ENCODE data around the gene RABEP2. TPM values are rescaled to one million over a fixed set of nuclear protein-coding genes. Genes with fewer than 3 reads are reported as not detected.

The RABEP2 gene
- polyA plus RNA-seq, 1 donor (not counting 4 experiments of a cell fraction or from before 2014, with no cell fraction given) = 8.7 TPM

DNA sequence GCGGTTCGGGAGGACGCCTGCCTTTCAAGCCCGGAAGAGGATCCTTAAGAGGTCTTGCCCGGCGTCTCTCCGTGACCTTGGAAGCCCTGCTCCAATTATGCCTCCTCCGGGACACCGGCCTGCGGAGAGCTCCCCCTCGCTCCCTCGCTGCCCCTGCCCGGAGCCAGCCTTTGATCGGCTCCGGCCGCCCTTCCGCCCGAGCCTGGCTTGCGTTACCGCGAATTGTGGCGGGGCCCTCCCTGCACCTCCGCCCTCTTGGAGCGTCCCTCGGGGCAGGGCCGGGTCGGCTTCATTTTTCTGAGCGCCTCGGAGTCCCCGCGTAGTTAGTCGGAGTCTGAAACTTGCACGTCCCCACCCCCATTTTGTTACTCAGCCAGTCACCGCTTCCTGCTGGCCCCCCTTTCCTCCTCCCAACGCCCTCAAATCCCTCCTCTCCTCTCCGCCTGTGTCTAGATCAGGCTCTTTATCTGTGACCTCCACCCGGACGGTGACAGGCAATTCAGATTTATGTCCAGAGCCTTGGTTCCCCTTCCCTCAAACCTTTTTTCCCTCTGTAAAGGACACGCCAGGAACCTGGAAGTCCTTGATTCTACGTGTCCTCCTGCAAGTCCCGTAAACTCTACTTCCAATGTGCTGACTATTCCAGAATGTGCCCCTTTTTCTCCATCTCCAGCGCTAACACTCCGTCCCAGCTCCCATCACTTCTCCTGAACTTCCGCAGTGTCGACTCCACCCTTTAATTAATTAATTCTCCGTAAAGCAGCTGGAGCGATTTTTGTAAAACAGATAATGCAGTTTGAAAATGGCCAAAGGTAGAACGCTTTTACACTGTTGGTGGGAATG is 569 bp upstream of the RABEP2 start:
- no peaks in the 10 kb centered on the region for H4K20me1 ChIP-seq (ENCODE audit: control insufficient read depth, extremely low read depth, insufficient read depth, low read length)
- H3K27me3 ChIP-seq (ENCODE audit: control insufficient read depth, extremely low read depth, insufficient read depth, low read length) = no peaks in the 10 kb centered on the region
- H3K9ac ChIP-seq (ENCODE audit: control insufficient read depth, extremely low read depth, insufficient read depth, low read length) = peak overlapping the region; percentile 93
- peak overlapping the region; percentile 84 for H3K27ac ChIP-seq (ENCODE audit: control insufficient read depth, insufficient read depth, low read length)
- H3K4me3 ChIP-seq (ENCODE audit: control insufficient read depth in 2 of 3, extremely low read depth in 1 of 3, insufficient read depth in 2 of 3, low read depth in 1 of 3, low read length in 3 of 3) = peak overlapping the region; percentile 75 to 90 (median 90)
- FAIRE-seq (no peak), DNase-seq (ENCODE audit: low read depth, low spot score) (peak; percentile 38)
- H3K4me1 ChIP-seq (ENCODE audit: control insufficient read depth, extremely low read depth, insufficient read depth, low read length) = peaks cover 8% of the 10 kb centered on the region
- dilution Hi-C loops (cut with MboI; ENCODE audit: extremely low pct_ligation_motif_present, low sequenced_read_pairs) = no loop called here
- no peaks in the 10 kb centered on the region for H3K9me1 ChIP-seq (ENCODE audit: control insufficient read depth, extremely low read depth, insufficient read depth, low read length)
- TF ChIP-seq, protein P1, sequence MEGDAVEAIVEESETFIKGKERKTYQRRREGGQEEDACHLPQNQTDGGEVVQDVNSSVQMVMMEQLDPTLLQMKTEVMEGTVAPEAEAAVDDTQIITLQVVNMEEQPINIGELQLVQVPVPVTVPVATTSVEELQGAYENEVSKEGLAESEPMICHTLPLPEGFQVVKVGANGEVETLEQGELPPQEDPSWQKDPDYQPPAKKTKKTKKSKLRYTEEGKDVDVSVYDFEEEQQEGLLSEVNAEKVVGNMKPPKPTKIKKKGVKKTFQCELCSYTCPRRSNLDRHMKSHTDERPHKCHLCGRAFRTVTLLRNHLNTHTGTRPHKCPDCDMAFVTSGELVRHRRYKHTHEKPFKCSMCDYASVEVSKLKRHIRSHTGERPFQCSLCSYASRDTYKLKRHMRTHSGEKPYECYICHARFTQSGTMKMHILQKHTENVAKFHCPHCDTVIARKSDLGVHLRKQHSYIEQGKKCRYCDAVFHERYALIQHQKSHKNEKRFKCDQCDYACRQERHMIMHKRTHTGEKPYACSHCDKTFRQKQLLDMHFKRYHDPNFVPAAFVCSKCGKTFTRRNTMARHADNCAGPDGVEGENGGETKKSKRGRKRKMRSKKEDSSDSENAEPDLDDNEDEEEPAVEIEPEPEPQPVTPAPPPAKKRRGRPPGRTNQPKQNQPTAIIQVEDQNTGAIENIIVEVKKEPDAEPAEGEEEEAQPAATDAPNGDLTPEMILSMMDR (optimal IDR thresholded peaks at IDR 0.05 in 1 of 3, IDR thresholded peaks at IDR 0.05 in 1 of 3, conservative IDR thresholded peaks at IDR 0.05 in 1 of 3; ENCODE audit: extremely low read depth in 1 of 3, insufficient read depth in 2 of 3, low read length in 3 of 3) = no peak
- H3K4me2 ChIP-seq (ENCODE audit: control insufficient read depth, extremely low read depth, insufficient read depth, low read depth, low read length) = peak overlapping the region; percentile 99
- peak overlapping the region; percentile 94 for H2AFZ ChIP-seq (ENCODE audit: control insufficient read depth, low read length)
- H3K36me3 ChIP-seq (ENCODE audit: control insufficient read depth in 2 of 2, extremely low read depth in 1 of 2, insufficient read depth in 2 of 2, low read length in 2 of 2) = peaks cover 0 to 2% of the 10 kb centered on the region in 2 experiments
- H3K79me2 ChIP-seq (ENCODE audit: control insufficient read depth, insufficient read depth, low read length) = peaks cover 3% of the 10 kb centered on the region
- no peaks in the 10 kb centered on the region for H3K9me3 ChIP-seq (ENCODE audit: control insufficient read depth, low read depth, low read length)

DNA sequence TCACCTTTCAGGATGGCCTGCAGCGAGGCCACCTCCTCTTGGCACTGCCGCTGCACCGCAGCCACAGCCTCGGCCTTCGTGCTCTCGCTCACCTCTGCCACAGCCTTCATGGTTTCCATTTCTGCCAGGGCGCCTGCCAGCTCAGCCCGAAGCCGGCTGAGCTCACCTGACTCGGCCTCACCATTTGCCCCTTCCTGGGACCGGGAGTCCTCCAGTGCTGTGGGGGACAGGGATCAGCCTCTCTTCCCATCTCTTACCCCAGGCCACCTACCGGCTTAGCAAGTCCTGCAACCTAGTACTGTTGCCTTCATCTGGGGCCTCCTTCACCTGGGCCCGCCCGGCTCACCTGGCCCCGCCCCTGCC is 658 bp downstream of the RABEP2 start:
- peak overlapping the region; percentile 68 to 75 (median 73) for H3K4me3 ChIP-seq (ENCODE audit: control insufficient read depth in 2 of 3, extremely low read depth in 1 of 3, insufficient read depth in 2 of 3, low read depth in 1 of 3, low read length in 3 of 3)
- peak overlapping the region; percentile 69 for H3K9ac ChIP-seq (ENCODE audit: control insufficient read depth, extremely low read depth, insufficient read depth, low read length)
- no peaks in the 10 kb centered on the region for H3K27me3 ChIP-seq (ENCODE audit: control insufficient read depth, extremely low read depth, insufficient read depth, low read length)
- TF ChIP-seq, protein P1 (optimal IDR thresholded peaks at IDR 0.05 in 1 of 3, IDR thresholded peaks at IDR 0.05 in 1 of 3, conservative IDR thresholded peaks at IDR 0.05 in 1 of 3; ENCODE audit: extremely low read depth in 1 of 3, insufficient read depth in 2 of 3, low read length in 3 of 3) = peak; percentile 29 to 64 (median 48)
- no peak for TF ChIP-seq EZH2 (IDR thresholded peaks at IDR 0.05; ENCODE audit: low read length)
- H4K20me1 ChIP-seq (ENCODE audit: control insufficient read depth, extremely low read depth, insufficient read depth, low read length) = no peaks in the 10 kb centered on the region
- H3K27ac ChIP-seq (ENCODE audit: control insufficient read depth, insufficient read depth, low read length) = peak overlapping the region; percentile 60
- H3K9me3 ChIP-seq (ENCODE audit: control insufficient read depth, low read depth, low read length) = no peaks in the 10 kb centered on the region
- DNase-seq (ENCODE audit: low read depth, low spot score) (no peak), FAIRE-seq (no peak)
- peaks cover 0 to 5% of the 10 kb centered on the region in 2 experiments for H3K36me3 ChIP-seq (ENCODE audit: control insufficient read depth in 2 of 2, extremely low read depth in 1 of 2, insufficient read depth in 2 of 2, low read length in 2 of 2)
- H3K9me1 ChIP-seq (ENCODE audit: control insufficient read depth, extremely low read depth, insufficient read depth, low read length) = no peaks in the 10 kb centered on the region
- H3K4me1 ChIP-seq (ENCODE audit: control insufficient read depth, extremely low read depth, insufficient read depth, low read length) = peaks cover 8% of the 10 kb centered on the region
- dilution Hi-C loops (cut with MboI; ENCODE audit: extremely low pct_ligation_motif_present, low sequenced_read_pairs) = no loop called here
- H2AFZ ChIP-seq (ENCODE audit: control insufficient read depth, low read length) = peak overlapping the region; percentile 91
- H3K79me2 ChIP-seq (ENCODE audit: control insufficient read depth, insufficient read depth, low read length) = peaks cover 3% of the 10 kb centered on the region
- H3K4me2 ChIP-seq (ENCODE audit: control insufficient read depth, extremely low read depth, insufficient read depth, low read depth, low read length) = peak overlapping the region; percentile 94
